GM21423 (cell line): Measurements from ENCODE around the gene ENGASE.

Source experiments
- ATAC-seq: cut with Tn5 transposase; IDR thresholded peaks from one replicate; pipeline ENCODE4 v1.9.1; 2021; ENCODE audit warnings: mild to moderate bottlenecking, moderate library complexity; ENCODE audit not compliant: unreplicated experiment

ENGASE gene

GRCh38 chr17:79038545-79039135, 36.0 kb upstream of the ENGASE start:
- no peak for ATAC-seq

DNA sequence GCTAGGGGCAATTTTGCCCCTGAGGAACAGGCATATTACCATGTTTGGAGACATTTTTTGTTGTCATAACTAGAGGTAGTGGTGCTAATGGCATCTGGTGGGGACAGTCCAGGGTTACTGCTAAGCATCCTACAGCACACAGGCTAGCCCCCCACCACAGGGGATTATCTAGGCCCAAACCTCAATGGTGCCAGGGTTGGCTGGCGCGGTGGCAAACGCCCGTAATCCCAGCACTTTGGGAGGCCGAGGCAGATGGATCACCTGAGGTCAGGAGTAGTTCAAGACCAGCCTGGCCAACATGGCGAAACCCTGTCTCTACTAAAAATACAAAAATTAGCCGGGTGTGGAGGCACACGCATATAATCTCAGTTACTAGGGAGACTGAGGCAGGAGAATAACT, 35.5 kb upstream of the ENGASE start:
- no peak for ATAC-seq

DNA sequence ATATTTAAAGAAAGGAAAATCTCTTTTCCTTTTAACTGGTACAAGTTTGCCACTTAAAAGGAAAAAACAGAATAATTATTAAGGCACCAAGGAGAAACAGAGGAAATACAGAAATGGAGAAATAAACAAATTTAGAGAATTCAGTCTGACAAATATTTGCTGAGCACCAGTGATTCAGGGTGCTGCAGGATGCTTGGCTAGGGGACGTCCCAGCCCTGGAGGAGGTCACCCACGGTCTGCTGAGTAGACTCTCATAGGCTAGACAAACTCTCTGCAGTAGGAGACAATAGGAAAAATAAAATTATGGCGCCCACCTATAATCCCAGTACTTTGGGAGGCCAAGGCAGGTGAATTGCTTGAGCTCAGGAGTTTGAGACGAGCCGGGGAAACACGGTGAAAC, 34.7 kb upstream of the ENGASE start:
- ATAC-seq: no peak

- no peak for ATAC-seq
Measured at GRCh38 chr17:79041041-79041570, 33.5 kb upstream of the ENGASE start.

- ATAC-seq: no peak
Measured at GRCh38 chr17:79041723-79042420, 32.8 kb upstream of the ENGASE start.

GRCh38 chr17:79042421-79043190, 32.0 kb upstream of the ENGASE start:
- no peak for ATAC-seq

DNA sequence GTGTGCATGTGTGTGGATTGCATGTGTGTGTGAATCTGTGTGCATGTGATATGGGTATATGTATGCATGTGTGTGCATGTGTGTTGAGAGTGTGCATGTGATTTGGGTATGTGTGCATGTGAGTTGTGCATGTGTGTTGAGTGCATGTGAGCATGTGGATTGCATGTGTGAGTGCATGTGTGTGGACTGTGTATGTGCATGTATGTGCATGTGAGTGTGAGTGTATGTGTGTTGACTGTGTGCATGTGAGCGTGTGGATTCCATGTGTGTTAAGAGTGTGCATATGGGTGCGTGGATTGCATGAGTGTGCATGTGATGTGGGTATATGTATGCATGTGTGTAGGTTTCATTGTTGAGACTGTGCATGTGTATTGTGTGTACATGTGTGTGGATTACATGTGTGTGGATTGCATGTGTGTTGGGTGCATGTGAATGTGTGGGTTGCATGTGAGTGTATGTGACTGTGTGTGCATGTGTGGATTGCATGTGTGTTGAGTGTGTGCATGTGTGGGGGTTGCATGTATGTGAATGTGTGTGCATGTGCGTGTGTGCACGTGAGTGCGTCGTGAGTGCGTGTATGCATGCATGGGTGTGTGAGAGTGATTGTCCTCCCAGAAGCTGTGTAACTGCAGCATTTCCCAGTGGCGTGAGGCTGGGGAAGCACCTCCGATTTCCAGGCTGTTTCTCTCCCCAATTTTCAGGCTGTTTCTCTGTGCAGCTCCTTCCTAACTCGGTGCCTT, 31.3 kb upstream of the ENGASE start:
- ATAC-seq: no peak

DNA sequence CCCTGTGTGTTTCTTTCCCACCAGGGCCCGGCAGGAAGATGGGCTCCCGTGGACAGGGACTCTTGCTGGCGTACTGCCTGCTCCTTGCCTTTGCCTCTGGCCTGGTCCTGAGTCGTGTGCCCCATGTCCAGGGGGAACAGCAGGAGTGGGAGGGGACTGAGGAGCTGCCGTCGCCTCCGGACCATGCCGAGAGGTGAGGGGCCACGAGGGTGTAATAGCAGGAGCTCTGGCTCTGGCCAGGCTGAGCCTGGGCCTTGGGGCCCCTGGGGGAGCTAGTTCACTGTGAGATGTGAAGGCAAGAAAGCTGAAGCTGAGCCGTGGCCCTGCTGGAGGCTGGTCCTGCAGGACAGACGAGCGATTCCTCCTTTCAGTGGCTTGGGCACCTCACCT, 30.7 kb upstream of the ENGASE start:
- ATAC-seq: no peak

DNA sequence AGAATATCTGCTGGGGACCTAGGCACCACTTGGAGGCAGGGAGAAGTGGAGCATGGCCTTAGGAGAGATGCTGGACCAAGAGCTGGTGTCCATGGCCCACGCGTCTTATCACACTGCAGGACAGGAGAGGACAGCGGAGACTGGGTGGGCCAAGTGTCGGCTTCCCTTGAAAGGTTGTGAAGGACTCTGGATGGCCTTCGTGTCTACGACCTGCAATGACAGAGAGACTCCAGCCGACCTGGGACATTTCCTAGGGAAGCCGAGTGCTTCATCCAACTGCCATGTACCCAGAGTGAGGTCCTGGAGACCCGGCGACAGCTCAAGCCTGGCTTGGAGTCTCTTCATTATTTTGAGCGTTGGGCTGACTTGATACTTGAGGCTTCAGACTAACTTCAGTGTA, 30.2 kb upstream of the ENGASE start:
- no peak for ATAC-seq

DNA sequence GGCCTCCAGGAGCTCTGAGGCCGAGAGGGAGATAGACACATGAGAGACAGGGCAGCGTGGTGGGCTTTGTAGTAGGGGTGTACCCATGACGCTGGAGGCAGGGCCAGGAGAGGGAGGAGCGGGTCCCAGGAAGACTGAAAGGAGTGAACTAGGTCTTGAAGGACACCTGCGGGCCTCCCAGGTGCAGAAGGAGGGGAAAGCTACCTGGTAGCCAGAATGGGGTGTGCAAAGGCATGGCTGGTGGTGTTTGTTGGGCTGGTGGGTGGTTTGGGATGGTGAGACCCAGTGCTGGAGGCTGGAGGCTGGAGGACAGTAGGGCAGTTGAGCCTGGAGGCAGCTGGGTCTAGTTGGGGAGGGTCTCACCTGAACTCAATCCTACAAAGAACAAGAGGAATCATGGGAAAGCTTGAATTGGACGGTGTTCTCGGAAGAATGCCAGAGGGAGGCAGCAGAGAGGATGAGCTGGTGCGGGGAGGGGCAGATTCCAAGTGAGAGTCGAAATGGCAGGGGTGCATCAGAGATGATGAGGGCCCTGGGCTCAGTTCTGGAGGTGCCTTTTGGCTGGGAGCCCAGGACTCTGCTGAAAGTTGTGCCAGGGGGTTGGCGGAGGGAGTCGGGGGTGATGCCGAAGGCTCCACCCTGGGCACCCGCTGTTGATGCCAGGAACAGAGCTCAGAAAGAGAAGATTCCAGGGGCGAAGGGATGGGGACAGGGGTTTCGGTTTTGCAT, 29.5 kb upstream of the ENGASE start:
- no peak for ATAC-seq

- ATAC-seq: no peak
Measured at GRCh38 chr17:79045842-79046196, 28.8 kb upstream of the ENGASE start.

- ATAC-seq: no peak
Measured at GRCh38 chr17:79046197-79046915, 28.3 kb upstream of the ENGASE start.

- ATAC-seq: no peak
Measured at GRCh38 chr17:79046916-79047280, 27.7 kb upstream of the ENGASE start.

DNA sequence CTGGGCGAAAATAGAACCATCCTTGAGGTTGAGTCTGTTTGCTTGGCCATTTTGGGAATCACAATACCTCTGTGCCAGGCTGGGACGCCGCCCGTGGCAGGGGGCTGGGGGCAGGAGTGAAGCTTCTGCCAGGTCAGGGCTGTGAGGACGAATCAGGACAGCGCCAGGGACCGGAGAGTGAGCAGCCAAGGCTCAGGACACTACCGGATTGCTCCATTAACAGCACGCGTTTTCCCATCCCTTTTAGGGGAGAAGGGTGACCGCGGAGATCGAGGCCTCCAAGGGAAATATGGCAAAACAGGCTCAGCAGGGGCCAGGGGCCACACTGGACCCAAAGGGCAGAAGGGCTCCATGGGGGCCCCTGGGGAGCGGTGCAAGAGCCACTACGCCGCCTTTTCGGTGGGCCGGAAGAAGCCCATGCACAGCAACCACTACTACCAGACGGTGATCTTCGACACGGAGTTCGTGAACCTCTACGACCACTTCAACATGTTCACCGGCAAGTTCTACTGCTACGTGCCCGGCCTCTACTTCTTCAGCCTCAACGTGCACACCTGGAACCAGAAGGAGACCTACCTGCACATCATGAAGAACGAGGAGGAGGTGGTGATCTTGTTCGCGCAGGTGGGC, 27.2 kb upstream of the ENGASE start:
- ATAC-seq: no peak

DNA sequence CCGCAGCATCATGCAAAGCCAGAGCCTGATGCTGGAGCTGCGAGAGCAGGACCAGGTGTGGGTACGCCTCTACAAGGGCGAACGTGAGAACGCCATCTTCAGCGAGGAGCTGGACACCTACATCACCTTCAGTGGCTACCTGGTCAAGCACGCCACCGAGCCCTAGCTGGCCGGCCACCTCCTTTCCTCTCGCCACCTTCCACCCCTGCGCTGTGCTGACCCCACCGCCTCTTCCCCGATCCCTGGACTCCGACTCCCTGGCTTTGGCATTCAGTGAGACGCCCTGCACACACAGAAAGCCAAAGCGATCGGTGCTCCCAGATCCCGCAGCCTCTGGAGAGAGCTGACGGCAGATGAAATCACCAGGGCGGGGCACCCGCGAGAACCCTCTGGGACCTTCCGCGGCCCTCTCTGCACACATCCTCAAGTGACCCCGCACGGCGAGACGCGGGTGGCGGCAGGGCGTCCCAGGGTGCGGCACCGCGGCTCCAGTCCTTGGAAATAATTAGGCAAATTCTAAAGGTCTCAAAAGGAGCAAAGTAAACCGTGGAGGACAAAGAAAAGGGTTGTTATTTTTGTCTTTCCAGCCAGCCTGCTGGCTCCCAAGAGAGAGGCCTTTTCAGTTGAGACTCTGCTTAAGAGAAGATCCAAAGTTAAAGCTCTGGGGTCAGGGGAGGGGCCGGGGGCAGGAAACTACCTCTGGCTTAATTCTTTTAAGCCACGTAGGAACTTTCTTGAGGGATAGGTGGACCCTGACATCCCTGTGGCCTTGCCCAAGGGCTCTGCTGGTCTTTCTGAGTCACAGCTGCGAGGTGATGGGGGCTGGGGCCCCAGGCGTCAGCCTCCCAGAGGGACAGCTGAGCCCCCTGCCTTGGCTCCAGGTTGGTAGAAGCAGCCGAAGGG, 26.4 kb upstream of the ENGASE start:
- no peak for ATAC-seq

GRCh38 chr17:79048826-79049755, 25.5 kb upstream of the ENGASE start:
- no peak for ATAC-seq

DNA sequence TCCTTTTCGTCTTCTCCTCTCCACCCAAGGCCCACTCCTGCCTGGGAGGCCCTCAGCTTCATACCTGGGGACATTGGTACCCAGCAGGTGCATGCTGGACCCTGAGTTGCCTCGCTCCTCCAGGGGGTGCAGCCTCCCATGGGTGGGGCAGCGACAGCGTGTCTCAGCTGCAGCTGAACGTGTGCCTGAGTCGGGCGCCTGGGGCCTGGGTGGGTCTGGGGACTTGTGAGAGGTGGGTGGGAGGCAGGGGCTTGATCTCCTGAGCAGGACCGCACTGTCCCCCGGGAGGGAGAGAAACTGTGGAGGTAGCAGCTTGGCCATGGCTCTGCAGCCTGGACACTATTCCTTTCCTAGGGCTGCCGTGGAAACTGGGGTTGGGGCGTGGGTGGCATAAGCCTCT, 24.8 kb upstream of the ENGASE start:
- no peak for ATAC-seq

DNA sequence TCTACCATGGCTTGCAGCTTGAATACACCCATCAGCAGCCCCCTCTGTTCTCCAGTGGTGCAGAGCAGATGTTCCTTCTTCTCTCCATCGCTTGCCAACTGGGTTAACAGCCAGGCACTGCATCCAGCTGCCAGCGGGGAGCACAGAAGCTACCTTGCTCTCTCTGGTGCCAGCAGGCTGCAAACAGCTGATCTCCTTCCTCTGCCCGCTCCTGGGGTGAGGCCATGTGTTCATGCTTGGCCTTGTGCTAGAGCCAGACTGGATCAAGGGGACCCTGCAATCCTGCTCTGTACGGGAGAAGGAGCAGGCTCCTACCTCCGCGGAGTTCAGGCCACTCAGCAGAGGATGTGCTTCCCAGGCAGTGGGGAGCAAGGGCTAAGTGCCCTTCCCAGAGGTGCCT, 24.1 kb upstream of the ENGASE start:
- no peak for ATAC-seq
